ENCODE data around the gene HOXA2. TPM values are rescaled to one million over a fixed set of nuclear protein-coding genes. Genes with fewer than 3 reads are reported as not detected.

HOXA2 gene
- total RNA-seq, 2 experiments from 2014 or later = 0.25 to 0.42 TPM

GRCh38 chr7:27126596-27127327 lies 24.3 kb upstream of the HOXA2 start:
- H2AFZ ChIP-seq (ENCODE audit: low read length) = no peak overlapping the region
- no peak overlapping the region for H3K27ac ChIP-seq (ENCODE audit: low read depth, low read length, poor library complexity, severe bottlenecking)
- no peak for DNase-seq (ENCODE audit: low spot score)
- ChIA-PET CTCF (ENCODE audit: unreplicated experiment) (no interaction called here), POLR2A (no interaction called here)
- H3K4me1 ChIP-seq (ENCODE audit: insufficient read depth, low read length, poor library complexity, severe bottlenecking) = peaks cover 4% of the 10 kb centered on the region
- TF ChIP-seq EZH2phosphoT487 (IDR thresholded peaks at IDR 0.05; ENCODE audit: borderline replicate concordance, low read depth, low read length) = no peak
- TF ChIP-seq, protein P1, sequence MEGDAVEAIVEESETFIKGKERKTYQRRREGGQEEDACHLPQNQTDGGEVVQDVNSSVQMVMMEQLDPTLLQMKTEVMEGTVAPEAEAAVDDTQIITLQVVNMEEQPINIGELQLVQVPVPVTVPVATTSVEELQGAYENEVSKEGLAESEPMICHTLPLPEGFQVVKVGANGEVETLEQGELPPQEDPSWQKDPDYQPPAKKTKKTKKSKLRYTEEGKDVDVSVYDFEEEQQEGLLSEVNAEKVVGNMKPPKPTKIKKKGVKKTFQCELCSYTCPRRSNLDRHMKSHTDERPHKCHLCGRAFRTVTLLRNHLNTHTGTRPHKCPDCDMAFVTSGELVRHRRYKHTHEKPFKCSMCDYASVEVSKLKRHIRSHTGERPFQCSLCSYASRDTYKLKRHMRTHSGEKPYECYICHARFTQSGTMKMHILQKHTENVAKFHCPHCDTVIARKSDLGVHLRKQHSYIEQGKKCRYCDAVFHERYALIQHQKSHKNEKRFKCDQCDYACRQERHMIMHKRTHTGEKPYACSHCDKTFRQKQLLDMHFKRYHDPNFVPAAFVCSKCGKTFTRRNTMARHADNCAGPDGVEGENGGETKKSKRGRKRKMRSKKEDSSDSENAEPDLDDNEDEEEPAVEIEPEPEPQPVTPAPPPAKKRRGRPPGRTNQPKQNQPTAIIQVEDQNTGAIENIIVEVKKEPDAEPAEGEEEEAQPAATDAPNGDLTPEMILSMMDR (conservative IDR thresholded peaks at IDR 0.05; ENCODE audit: low read length) = no peak
- H3K9me2 ChIP-seq (ENCODE audit: insufficient read depth, low read length) = no peaks in the 10 kb centered on the region
- BruUV-seq (replicated peaks) = no TSS peak
- intact Hi-C loops (cut with micrococcal nuclease; ENCODE audit: unreplicated experiment) = no loop called here
- no peaks in the 10 kb centered on the region for H3K36me3 ChIP-seq (ENCODE audit: insufficient read depth, low read length)
- no peaks in the 10 kb centered on the region; the same call in 1 of the 2 replicates for H4K20me1 ChIP-seq (ENCODE audit: insufficient read depth, low read length)
- H3K79me2 ChIP-seq (ENCODE audit: insufficient read depth, low read depth, low read length) = no peaks in the 10 kb centered on the region
- H3K4me2 ChIP-seq (ENCODE audit: low read length) = no peak overlapping the region
- no peaks in the 10 kb centered on the region for H3K9me3 ChIP-seq (ENCODE audit: low read length)
- no peak overlapping the region for H3K4me3 ChIP-seq (ENCODE audit: low read depth, low read length, poor library complexity, severe bottlenecking)

GRCh38 chr7:27125986-27126394 lies 23.5 kb upstream of the HOXA2 start:
- TF ChIP-seq EZH2phosphoT487 (IDR thresholded peaks at IDR 0.05; ENCODE audit: borderline replicate concordance, low read depth, low read length) = no peak
- TF ChIP-seq, protein P1 (conservative IDR thresholded peaks at IDR 0.05; ENCODE audit: low read length) = no peak

More at GRCh38 chr7:27125986-27126394, 23.5 kb upstream of the HOXA2 start:
- BruUV-seq (replicated peaks) = no TSS peak
- DNase-seq (ENCODE audit: low spot score) = no peak
- Histone ChIP-seq H3K9me2 (ENCODE audit: insufficient read depth, low read length) (no peaks in the 10 kb centered on the region), H3K36me3 (ENCODE audit: insufficient read depth, low read length) (no peaks in the 10 kb centered on the region), H3K4me2 (ENCODE audit: low read length) (no peak overlapping the region), H4K20me1 (ENCODE audit: insufficient read depth, low read length) (no peaks in the 10 kb centered on the region; the same call in 1 of the 2 replicates), H3K4me1 (ENCODE audit: insufficient read depth, low read length, poor library complexity, severe bottlenecking) (no peaks in the 10 kb centered on the region), H3K27ac (ENCODE audit: low read depth, low read length, poor library complexity, severe bottlenecking) (no peak overlapping the region), H3K9me3 (ENCODE audit: low read length) (no peaks in the 10 kb centered on the region), H2AFZ (ENCODE audit: low read length) (no peak overlapping the region), H3K79me2 (ENCODE audit: insufficient read depth, low read depth, low read length) (no peaks in the 10 kb centered on the region), H3K4me3 (ENCODE audit: low read depth, low read length, poor library complexity, severe bottlenecking) (no peak overlapping the region)
- CTCF ChIA-PET (ENCODE audit: unreplicated experiment) = no interaction called here
- intact Hi-C loops (cut with micrococcal nuclease; ENCODE audit: unreplicated experiment) = no loop called here
- POLR2A ChIA-PET = no interaction called here

All from OCI-LY7 (cell line).